GM23338 (cell line): Measurements from ENCODE around the gene SMAD9. TPM values are rescaled to one million over a fixed set of nuclear protein-coding genes. Genes with fewer than 3 reads are reported as not detected.

Source experiments
- ATAC-seq: fragments of 200-7000 bp; cut with Tn5 transposase; 3 replicates; pipeline ENCODE4 v1.9.1; 2020
- DNase-seq: peaks from one replicate; pipeline ENCODE4 v3.0.0-alpha.2; 2015; ENCODE audit warnings: low spot score
- H2AFZ ChIP-seq: fragments of 200-600 bp; sonication (generic); 2 replicates; pipeline ENCODE4 v1.8.0; 2016; ENCODE audit warnings: antibody characterized with exemption, mild to moderate bottlenecking, moderate library complexity
- H3F3A ChIP-seq: fragments of 200-600 bp; sonication (generic); replicated peaks from 2 replicates; pipeline ENCODE4 v1.8.0; 2017; ENCODE audit warnings: antibody characterized with exemption, mixed run types, low read depth
- H3K27ac ChIP-seq: fragments of 200-600 bp; sonication (generic); 2 replicates; pipeline ENCODE4 v1.6.1; 2016; ENCODE audit warnings: low read depth
- H3K27me3 ChIP-seq: fragments of 200-600 bp; sonication (generic); 2 replicates; pipeline ENCODE4 v1.8.0; 2016; ENCODE audit warnings: mild to moderate bottlenecking, mixed run types, moderate library complexity; ENCODE audit not compliant: insufficient read depth
- H3K36me3 ChIP-seq: fragments of 200-600 bp; sonication (generic); 2 replicates; pipeline ENCODE4 v1.8.0; 2016; ENCODE audit warnings: mild to moderate bottlenecking; ENCODE audit not compliant: insufficient read depth
- H3K4me1 ChIP-seq: fragments of 200-600 bp; sonication (generic); 2 replicates; pipeline ENCODE4 v1.8.0; 2016; ENCODE audit warnings: mild to moderate bottlenecking, moderate library complexity; ENCODE audit not compliant: insufficient read depth
- H3K4me2 ChIP-seq: fragments of 200-600 bp; sonication (generic); 2 replicates; pipeline ENCODE4 v1.7.1; 2017; ENCODE audit warnings: mixed run types
- H3K4me3 ChIP-seq: fragments of 200-600 bp; sonication (generic); 2 replicates; pipeline ENCODE4 v1.6.1; 2016; ENCODE audit warnings: mixed run types
- H3K79me2 ChIP-seq: fragments of 200-600 bp; sonication (generic); replicated peaks from 2 replicates; pipeline ENCODE4 v1.8.0; 2017; ENCODE audit warnings: mild to moderate bottlenecking; ENCODE audit not compliant: insufficient read depth
- H3K9me2 ChIP-seq: fragments of 200-600 bp; sonication (generic); 2 replicates; pipeline ENCODE4 v1.8.0; 2017; ENCODE audit not compliant: insufficient read depth
- H4K20me1 ChIP-seq: fragments of 200-600 bp; sonication (generic); replicated peaks from 2 replicates; pipeline ENCODE4 v1.8.0; 2017; ENCODE audit warnings: mild to moderate bottlenecking; ENCODE audit not compliant: insufficient read depth
- H3K27ac Mint-ChIP-seq: 2 replicates; pipeline ENCODE4 v1.8.0; 2020; ENCODE audit warnings: inconsistent platforms, mild to moderate bottlenecking, moderate library complexity, mixed read lengths
- H3K27me3 Mint-ChIP-seq: 3 replicates; pipeline ENCODE4 v1.8.0; 2022; ENCODE audit warnings: low read depth, mild to moderate bottlenecking, moderate library complexity, mixed read lengths, inconsistent platforms; ENCODE audit not compliant: insufficient read depth, poor library complexity
- H3K36me3 Mint-ChIP-seq: 3 replicates; pipeline ENCODE4 v1.8.0; 2021; ENCODE audit warnings: low read depth, mild to moderate bottlenecking, inconsistent platforms, moderate library complexity, mixed read lengths
- H3K4me1 Mint-ChIP-seq: 3 replicates; pipeline ENCODE4 v1.8.0; 2020; ENCODE audit warnings: mild to moderate bottlenecking, inconsistent platforms, mixed read lengths
- H3K4me3 Mint-ChIP-seq: 3 replicates; pipeline ENCODE4 v1.8.0; 2021; ENCODE audit warnings: moderate library complexity, mild to moderate bottlenecking, inconsistent platforms, mixed read lengths
- H3K9me3 Mint-ChIP-seq: 3 replicates; pipeline ENCODE4 v1.8.0; 2020; ENCODE audit warnings: moderate library complexity, mild to moderate bottlenecking, inconsistent platforms, mixed read lengths
- CREB1 ChIP-seq: fragments of 250-450 bp; sonication (Bioruptor Pico); IDR thresholded peaks from 2 replicates; pipeline ENCODE4 v1.5.0; 2020; ENCODE audit warnings: low read depth, mild to moderate bottlenecking, moderate library complexity
- CTCF ChIP-seq, 2 experiments: fragments of 200-600 bp in 1 of 2; sonication (generic) in 1 of 2; conservative IDR thresholded peaks; 2 replicates each; pipeline versions ENCODE4 v1.5.1 to v1.6.1; 2016 to 2017; ENCODE audit warnings: antibody characterized with exemption in 2 of 2, low read depth in 2 of 2, mild to moderate bottlenecking in 2 of 2, moderate library complexity in 1 of 2
- ETS1 ChIP-seq: IDR thresholded peaks from 2 replicates; pipeline ENCODE4 v1.6.1; 2016; ENCODE audit warnings: antibody characterized with exemption
- EZH2 ChIP-seq: fragments of 200-600 bp; sonication (generic); IDR thresholded peaks from one replicate; pipeline ENCODE4 v1.8.0; 2017; ENCODE audit warnings: antibody characterized with exemption, mild to moderate bottlenecking, low read depth; ENCODE audit not compliant: unreplicated experiment
- EZH2phosphoT487 ChIP-seq: fragments of 200-600 bp; sonication (generic); IDR thresholded peaks from one replicate; pipeline ENCODE4 v1.8.1; 2018; ENCODE audit warnings: antibody characterized with exemption; ENCODE audit not compliant: unreplicated experiment
- JUNB ChIP-seq: IDR thresholded peaks from one replicate; pipeline ENCODE4 v1.6.1; 2016; ENCODE audit warnings: antibody characterized with exemption; ENCODE audit not compliant: unreplicated experiment
- POLR2AphosphoS5 ChIP-seq: IDR thresholded peaks from 2 replicates; pipeline ENCODE4 v1.6.1; 2016; ENCODE audit warnings: antibody characterized with exemption, low read depth
- REST ChIP-seq: IDR thresholded peaks from one replicate; pipeline ENCODE4 v1.6.1; 2018; ENCODE audit warnings: antibody characterized with exemption; ENCODE audit not compliant: unreplicated experiment
- STAT1 ChIP-seq: IDR thresholded peaks from one replicate; pipeline ENCODE4 v1.6.1; 2016; ENCODE audit warnings: antibody characterized with exemption; ENCODE audit not compliant: unreplicated experiment
- ZNF114 ChIP-seq: fragments of 250-450 bp; sonication (Bioruptor Pico); IDR thresholded peaks from 2 replicates; pipeline ENCODE4 v1.5.0; 2020; ENCODE audit warnings: mild to moderate bottlenecking, moderate library complexity
- ZNF331 ChIP-seq: fragments of 250-450 bp; sonication (Bioruptor Pico); IDR thresholded peaks from 2 replicates; pipeline ENCODE4 v1.5.0; 2020; ENCODE audit warnings: low read depth, mild to moderate bottlenecking, moderate library complexity
- ZNF462 ChIP-seq: fragments of 250-450 bp; sonication (Bioruptor Pico); IDR thresholded peaks from 2 replicates; pipeline ENCODE4 v1.5.0; 2020; ENCODE audit warnings: mild to moderate bottlenecking, moderate library complexity
- polyA plus RNA-seq: library from polyadenylated mRNA; unstranded; fragments of >200 nt; fragmentation: Nextera tagmentation; extraction: Ambion mirVana; gene quantifications from 2 replicates; pipeline ENCODE4 v1.2.1, GENCODE V29; 2016
- total RNA-seq: library from RNA; depleted of rRNA; stranded (reverse); fragments of >200 nt; shearing (Covaris generic); gene quantifications from 2 replicates; pipeline ENCODE4 v1.2.3, GENCODE V29; 2014

SMAD9 gene
- total and polyA plus RNA-seq, 2 experiments from 2014 or later, result 0.95 to 1.3 TPM

GRCh38 chr13:36950330-36950729 lies 30.3 kb upstream of the SMAD9 start:
- Histone ChIP-seq H3K9me2 (no peaks in the 10 kb centered on the region), H3F3A (no peaks in the 10 kb centered on the region), H3K4me2 (no peak overlapping the region), H3K27me3 (no peaks in the 10 kb centered on the region), H3K79me2 (no peaks in the 10 kb centered on the region), H4K20me1 (peaks cover 6% of the 10 kb centered on the region; the same call in 1 of the 2 replicates), H3K27ac (no peak overlapping the region), H3K4me3 (no peak overlapping the region), H3K36me3 (no peaks in the 10 kb centered on the region), H2AFZ (no peak overlapping the region), H3K4me1 (no peaks in the 10 kb centered on the region)
- H3K9me3 Mint-ChIP-seq, result no peaks in the 10 kb centered on the region
- no peak overlapping the region for H3K27ac Mint-ChIP-seq
- H3K36me3 Mint-ChIP-seq, result peaks cover 5% of the 10 kb centered on the region; the same call in 1 of the 3 replicates
- no peak overlapping the region for H3K4me3 Mint-ChIP-seq
- no peak for DNase-seq
- no peak for ATAC-seq
- H3K4me1 Mint-ChIP-seq, result peaks cover 5% of the 10 kb centered on the region
- peaks cover 1% of the 10 kb centered on the region for H3K27me3 Mint-ChIP-seq
- TF ChIP-seq CTCF (conservative IDR thresholded peaks at IDR 0.05; ENCODE audit: low read depth in 2 of 2) (no peak), POLR2AphosphoS5 (no peak), REST (no peak), ZNF331 (CRISPR knock-in tag) (no peak), ETS1 (no peak), ZNF462 (CRISPR knock-in tag) (no peak), CREB1 (no peak), ZNF114 (CRISPR knock-in tag) (no peak), EZH2phosphoT487 (no peak), JUNB (no peak), EZH2 (no peak), STAT1 (no peak)
